HG03520 (cell line): ENCODE results near the gene ATP6AP1.

ENCODE experiments used
- ATAC-seq: cut with Tn5 transposase; IDR thresholded peaks from one replicate; pipeline ENCODE4 v1.9.1; 2021; ENCODE audit warnings: mild to moderate bottlenecking, moderate library complexity; ENCODE audit not compliant: unreplicated experiment

ATP6AP1 gene

GRCh38 chrX:154443992-154444754 is 15.7 kb downstream of the ATP6AP1 start, which contains the start of gene FAM50A:
TSS of gene FAM50A (plus strand) at chrX:154444141. CDS start at chrX:154444236, 95 bp downstream.
- ATAC-seq, result peak; percentile 57

DNA sequence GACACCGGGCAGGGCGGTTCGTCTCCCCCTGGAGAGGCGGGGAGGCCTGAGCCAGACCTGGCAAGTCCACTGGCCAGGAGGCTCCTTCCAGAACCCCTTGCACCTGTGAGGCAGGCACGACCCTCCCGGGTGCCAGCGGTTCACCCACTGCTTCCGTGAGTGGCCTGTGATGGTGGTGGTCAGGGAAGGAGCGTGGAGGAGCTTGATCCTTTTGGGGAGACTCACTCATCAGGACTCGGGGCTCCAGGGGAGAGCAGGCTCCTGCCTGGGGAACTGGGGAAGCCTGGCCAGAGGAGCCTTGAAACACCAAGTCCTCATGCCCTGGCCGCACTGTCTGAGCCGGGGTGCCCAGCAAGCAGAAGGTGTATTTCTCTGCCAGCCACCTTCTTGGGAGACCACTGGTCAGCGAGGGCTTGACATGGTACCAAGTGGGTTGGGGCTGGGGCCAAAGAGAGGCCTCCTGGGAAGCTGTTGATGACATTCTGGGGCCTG is 16.3 kb downstream of the ATP6AP1 start:
- ATAC-seq, result no peak

GRCh38 chrX:154445776-154446175 is 17.3 kb downstream of the ATP6AP1 start:
- no peak for ATAC-seq

DNA sequence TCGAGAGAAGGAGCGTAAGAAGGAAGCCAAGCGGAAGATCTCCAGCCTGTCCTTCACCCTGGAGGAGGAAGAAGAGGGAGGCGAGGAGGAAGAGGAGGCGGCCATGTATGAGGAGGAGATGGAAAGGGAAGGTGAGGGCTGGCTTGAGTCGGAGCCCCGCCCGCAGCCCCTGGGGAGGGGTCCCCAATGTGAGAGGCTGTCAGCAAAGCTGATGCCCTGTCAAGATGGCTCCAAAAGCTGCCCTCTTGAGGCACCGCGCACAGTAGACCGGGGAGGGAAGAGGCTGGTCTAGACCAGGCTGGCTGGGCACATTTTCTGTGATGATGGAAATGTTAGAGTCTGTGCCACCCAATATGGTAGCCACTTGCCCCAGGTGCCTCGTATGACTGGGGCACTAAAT is 18.0 kb downstream of the ATP6AP1 start:
- no peak for ATAC-seq

DNA sequence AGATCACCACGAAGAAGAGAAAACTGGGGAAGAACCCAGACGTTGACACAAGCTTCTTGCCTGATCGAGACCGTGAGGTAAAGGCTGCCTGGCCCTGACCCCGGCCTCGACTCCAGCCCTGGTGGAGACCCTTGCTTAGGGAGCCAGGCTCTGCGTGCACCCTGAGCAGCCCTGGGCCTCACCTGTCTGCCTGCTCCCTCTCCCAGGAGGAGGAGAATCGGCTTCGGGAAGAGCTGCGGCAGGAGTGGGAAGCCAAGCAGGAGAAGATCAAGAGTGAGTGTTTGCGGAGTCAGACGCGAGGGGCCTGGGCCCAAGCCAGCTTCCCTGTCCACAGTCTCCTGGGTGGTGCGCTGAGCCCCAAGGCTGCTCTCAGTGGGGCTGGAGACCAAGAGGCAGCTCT is 20.0 kb downstream of the ATP6AP1 start:
- ATAC-seq, result no peak

DNA sequence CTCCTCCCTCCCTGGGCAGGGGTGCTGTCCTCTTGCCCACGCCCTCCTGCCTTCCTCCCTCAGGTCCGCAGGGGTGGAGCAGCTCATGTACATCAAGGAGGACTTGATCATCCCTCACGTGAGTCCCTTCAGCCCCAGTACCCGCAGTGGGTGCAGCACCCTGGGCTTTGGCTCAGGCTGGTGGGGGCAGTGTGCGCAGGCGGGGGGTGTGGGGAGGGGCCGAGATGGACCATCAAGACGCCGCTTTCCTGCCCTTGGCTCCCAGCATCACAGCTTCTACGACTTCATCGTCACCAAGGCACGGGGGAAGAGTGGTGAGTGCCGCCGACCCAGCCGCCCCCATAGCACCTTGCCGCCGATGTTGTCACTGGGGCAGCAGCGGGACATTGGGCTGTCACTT is 21.1 kb downstream of the ATP6AP1 start:
- no peak for ATAC-seq

DNA sequence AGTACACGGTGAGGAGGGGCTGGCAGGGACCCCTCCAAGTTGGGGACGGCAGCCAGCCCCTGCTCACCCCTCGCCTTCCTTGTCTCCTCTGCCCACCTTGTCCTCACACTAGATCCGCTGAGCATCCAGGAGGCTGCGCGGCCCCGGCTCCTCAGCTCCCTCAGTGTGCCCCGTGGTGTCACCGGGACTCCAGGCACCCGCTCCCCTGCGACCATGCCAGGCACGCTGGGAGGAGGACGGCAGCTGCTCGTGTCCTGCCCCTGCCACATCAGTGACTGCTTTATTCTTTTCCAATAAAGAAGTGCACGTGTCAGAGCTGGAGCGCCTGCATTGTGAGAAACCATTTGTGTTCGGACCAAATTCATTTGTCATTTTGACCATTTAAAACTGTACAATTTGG is 21.8 kb downstream of the ATP6AP1 start:
- ATAC-seq, result no peak

DNA sequence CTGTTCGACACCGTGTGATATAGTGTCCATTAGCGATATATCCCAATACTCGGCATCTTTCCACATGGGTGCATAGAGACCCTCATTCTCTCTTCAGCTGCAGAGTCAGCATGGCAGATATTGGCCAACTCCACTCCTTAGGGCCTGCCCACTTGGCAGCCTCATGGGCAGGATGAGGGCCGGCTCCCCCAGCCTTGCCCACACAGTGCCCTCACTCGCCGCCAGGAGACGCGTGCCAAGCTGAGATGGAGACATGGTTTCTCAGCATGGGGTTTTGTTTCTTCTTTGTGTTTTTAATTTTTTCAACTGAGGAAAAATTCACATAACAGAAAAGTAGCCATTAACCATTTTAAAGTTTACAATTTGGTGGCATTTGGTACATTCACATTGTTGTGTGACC is 24.3 kb downstream of the ATP6AP1 start:
- ATAC-seq, result no peak

DNA sequence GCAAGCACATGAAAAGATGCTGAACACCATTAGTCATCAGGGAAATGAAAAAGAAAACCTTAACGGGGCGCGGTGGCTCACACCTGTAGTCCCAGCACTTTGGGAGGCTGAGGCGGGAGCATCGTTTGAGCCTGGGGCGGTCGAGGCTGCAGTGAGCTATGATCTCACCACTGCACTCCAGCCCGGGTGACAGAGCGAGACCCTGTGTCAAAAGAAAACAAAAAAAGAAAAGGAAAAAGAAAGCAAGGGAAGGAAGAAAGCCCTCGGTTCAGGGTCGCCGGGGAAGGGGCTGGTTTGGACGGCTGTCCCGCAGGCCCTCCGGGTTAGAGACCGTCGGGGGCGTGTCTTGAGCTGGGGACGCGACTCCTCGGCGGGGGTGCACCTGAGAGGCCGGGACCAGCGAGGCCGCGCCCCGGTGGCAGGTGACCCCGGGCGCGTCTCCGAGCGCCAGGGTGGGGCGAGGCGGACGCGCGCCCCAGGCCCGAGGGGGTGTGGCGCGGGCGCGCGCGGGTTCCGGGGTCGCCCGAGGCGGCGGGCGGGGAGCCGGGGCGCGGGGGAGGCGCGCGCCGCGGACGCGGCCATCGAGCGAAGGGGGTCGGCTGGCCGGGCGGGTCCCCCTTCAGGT is 29.1 kb downstream of the ATP6AP1 start:
- ATAC-seq, result peak; percentile 57

GRCh38 chrX:154458116-154458953 is 29.9 kb downstream of the ATP6AP1 start, which contains the start of gene PLXNA3:
TSS of gene PLXNA3 (plus strand) at chrX:154458281. CDS start at chrX:154460184, 1,903 bp downstream.
- peak; percentile 37 for ATAC-seq

- no peak for ATAC-seq
These were observed 30.7 kb downstream of the ATP6AP1 start for GRCh38 chrX:154458954-154459778.

DNA sequence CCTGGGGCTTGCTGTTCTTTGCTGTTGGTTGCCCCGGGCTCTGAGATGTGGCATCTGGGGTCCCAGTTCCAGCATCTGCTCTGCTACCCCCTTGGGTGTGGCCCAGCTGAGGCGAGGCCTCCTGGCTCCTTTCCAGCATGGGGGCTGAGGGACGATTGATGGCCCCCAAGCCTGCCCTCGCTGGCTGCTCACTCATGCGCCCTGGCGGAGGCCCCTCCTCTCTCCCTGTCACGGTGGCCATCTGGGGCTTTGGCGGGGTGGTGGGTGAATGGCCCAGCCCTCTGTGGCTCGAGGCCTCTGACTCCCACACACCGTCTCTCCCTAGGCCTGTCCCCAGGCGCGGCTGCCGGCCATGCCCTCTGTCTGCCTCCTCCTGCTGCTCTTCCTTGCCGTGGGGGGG is 31.4 kb downstream of the ATP6AP1 start:
- ATAC-seq, result no peak

DNA sequence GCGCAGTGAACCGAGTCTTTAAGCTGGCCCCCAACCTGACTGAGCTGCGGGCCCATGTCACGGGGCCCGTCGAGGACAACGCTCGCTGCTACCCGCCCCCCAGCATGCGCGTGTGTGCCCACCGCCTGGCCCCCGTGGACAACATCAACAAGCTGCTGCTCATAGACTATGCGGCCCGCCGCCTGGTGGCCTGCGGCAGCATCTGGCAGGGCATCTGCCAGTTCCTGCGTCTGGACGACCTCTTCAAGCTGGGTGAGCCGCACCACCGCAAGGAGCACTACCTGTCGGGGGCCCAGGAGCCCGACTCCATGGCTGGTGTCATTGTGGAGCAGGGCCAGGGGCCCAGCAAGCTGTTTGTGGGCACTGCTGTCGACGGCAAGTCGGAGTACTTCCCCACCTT is 31.8 kb downstream of the ATP6AP1 start:
- no peak for ATAC-seq

DNA sequence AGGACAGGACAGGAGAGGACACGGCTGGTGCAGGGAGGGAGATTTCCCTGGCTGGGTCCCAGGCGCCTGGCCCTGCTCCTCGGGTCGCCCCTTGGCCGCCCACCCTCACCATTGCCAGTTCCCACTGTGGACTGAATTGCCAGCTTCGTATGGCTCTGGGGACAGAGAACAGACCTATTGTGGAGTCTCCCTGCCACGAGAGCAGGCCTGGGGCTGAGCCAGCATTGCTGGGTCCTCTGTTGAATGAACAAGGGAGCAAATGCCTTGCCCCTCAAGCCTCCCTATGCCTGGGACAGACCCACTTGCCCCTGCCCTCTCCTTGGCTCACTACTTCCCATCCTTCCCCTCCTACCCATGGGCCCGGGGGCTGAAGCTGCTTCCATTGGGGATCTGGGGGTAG is 33.9 kb downstream of the ATP6AP1 start:
- ATAC-seq, result no peak

DNA sequence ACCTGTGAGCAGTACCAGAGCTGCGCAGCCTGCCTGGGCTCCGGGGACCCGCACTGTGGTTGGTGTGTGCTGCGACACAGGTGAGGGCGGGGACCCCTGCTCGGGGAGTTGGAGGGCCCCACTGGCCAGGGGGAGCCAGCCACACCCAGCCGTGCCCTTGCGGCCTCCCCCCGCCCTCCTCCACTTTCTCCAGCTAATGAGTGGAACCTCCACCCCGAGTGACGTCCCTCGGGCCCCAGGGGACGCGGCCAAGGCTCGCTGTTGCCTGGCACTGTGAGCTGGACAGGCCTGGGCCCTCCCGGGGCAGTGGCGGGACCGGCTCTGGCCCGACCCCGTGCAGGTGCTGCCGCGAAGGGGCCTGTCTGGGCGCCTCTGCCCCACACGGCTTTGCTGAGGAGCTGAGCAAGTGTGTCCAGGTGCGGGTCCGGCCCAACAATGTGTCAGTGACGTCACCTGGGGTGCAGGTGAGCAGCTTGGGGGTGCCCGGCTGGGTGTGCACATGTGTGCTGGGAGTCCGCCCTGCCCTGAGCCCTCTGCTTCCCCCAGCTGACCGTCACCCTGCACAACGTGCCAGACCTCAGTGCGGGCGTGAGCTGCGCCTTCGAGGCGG is 35.2 kb downstream of the ATP6AP1 start:
- no peak for ATAC-seq

DNA sequence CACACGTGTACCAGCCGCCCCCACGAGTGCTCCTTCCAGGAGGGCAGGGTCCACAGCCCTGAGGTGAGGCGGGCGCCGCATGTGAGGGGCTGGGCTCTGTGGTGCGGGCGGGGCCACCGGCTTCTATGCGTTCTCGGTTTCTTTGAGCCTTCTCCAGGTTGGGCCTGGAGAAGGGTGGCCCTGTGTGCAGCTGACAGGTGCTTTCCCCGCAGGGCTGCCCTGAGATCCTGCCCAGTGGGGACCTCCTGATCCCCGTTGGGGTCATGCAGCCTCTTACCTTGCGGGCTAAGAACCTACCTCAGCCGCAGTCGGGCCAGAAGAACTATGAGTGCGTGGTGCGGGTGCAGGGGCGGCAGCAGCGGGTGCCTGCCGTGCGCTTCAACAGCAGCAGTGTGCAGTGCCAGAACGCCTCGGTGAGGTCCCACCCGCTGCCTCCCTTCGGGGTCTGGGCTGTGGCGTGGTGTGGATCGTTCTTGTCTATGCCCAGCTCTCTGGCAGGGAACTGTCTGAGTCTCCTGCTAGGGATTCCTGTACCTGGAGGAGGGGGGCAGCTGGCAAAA is 36.4 kb downstream of the ATP6AP1 start:
- ATAC-seq, result no peak

DNA sequence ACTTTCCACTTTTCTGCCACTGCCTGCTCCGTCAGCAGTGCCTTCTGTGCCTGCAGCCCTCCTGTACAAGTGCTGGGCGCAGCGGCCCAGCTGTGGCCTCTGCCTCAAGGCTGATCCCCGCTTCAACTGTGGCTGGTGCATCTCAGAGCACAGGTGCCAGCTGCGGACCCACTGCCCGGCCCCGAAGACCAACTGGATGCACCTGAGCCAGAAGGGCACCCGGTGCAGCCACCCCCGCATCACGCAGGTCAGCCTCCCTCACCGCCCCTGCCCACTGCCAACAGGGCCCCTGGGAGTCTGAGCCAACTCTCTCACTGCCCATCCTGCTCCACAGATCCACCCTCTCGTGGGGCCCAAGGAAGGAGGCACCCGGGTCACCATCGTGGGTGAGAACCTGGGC is 37.1 kb downstream of the ATP6AP1 start:
- ATAC-seq, result no peak

GRCh38 chrX:154466036-154466435 is 37.6 kb downstream of the ATP6AP1 start:
- no peak for ATAC-seq

DNA sequence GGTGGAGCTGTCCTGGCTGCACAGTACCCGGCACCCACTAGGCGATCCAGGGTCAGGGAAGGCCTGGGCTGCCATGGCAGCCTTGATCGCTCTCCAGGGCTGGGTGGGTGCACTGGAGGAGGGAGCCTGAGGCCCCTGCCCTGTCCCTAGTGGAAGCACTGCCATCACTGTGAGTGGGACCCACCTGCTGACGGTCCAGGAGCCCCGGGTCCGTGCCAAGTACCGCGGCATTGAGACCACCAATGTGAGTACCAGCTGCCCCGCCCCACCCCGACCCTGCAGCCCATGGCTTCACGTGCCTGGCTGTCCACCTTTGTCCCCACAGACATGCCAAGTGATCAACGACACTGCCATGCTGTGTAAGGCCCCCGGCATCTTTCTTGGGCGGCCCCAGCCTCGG is 38.4 kb downstream of the ATP6AP1 start:
- no peak for ATAC-seq

GRCh38 chrX:154467556-154467955 is 39.1 kb downstream of the ATP6AP1 start:
- ATAC-seq, result no peak
